Measurements from ENCODE around the gene GLDC. TPM values are rescaled to one million over a fixed set of nuclear protein-coding genes. Genes with fewer than 3 reads are reported as not detected.
A peak's percentile ranks its signal among the peaks of the same experiment; 100 is the strongest.

Gene GLDC
- total RNA-seq, 1 donor from 2014 or later = 10.3 TPM

DNA sequence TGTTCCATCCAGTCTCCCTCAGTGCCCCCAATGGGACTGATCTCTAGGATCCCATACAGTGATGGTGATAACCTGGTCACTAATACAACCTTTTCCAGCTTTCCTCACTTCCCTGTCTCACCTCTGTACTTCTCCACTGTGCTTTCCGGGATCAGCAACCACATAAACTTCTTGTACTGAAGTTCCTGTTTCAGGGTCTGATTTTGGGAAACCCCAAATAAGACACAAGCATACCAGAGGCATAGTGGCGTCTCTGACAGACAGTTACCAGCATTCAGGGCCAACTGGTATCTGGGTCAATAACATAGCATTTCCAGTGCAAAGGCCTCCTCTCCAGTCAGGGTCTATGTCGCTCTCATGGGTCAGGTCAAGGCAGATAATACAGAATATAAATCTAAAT lies 64.3 kb downstream of the GLDC start:
- no peak for DNase-seq (ENCODE audit: low read depth)
- H3K36me3 ChIP-seq (ENCODE audit: control insufficient read depth, insufficient read depth, low read length) = no peaks in the 10 kb centered on the region
- H3K27me3 ChIP-seq (ENCODE audit: control insufficient read depth, insufficient read depth, low read length) = no peaks in the 10 kb centered on the region
- TF ChIP-seq, protein P1, sequence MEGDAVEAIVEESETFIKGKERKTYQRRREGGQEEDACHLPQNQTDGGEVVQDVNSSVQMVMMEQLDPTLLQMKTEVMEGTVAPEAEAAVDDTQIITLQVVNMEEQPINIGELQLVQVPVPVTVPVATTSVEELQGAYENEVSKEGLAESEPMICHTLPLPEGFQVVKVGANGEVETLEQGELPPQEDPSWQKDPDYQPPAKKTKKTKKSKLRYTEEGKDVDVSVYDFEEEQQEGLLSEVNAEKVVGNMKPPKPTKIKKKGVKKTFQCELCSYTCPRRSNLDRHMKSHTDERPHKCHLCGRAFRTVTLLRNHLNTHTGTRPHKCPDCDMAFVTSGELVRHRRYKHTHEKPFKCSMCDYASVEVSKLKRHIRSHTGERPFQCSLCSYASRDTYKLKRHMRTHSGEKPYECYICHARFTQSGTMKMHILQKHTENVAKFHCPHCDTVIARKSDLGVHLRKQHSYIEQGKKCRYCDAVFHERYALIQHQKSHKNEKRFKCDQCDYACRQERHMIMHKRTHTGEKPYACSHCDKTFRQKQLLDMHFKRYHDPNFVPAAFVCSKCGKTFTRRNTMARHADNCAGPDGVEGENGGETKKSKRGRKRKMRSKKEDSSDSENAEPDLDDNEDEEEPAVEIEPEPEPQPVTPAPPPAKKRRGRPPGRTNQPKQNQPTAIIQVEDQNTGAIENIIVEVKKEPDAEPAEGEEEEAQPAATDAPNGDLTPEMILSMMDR (IDR thresholded peaks at IDR 0.05; ENCODE audit: insufficient read depth, low read length, poor library complexity, severe bottlenecking) = no peak
- no peak overlapping the region for H3K4me3 ChIP-seq (ENCODE audit: low read depth, low read length)

DNA sequence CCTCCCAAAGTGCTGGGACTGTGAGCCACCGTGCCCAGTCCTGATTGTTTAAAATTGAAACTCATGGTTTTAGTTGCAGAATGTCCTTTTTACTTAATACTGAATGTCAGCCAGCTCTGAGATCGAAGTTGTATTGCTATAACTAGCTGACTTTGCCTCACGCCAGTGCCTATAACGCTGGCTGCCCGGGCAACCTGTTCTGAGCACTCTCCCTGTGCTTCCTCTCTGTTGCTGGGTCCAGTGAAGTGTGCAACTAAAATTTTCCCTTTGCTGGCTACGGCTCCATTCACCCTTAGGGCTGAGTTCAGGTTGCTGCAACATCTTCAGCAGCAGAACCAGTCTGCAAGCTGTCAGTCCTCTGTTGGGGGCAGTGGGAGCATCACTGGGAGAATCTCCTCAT lies 65.9 kb downstream of the GLDC start:
- H3K27me3 ChIP-seq (ENCODE audit: control insufficient read depth, insufficient read depth, low read length) = no peaks in the 10 kb centered on the region
- TF ChIP-seq, protein P1 (IDR thresholded peaks at IDR 0.05; ENCODE audit: insufficient read depth, low read length, poor library complexity, severe bottlenecking) = no peak
- DNase-seq (ENCODE audit: low read depth) = no peak
- no peaks in the 10 kb centered on the region for H3K36me3 ChIP-seq (ENCODE audit: control insufficient read depth, insufficient read depth, low read length)
- no peak overlapping the region for H3K4me3 ChIP-seq (ENCODE audit: low read depth, low read length)

DNA sequence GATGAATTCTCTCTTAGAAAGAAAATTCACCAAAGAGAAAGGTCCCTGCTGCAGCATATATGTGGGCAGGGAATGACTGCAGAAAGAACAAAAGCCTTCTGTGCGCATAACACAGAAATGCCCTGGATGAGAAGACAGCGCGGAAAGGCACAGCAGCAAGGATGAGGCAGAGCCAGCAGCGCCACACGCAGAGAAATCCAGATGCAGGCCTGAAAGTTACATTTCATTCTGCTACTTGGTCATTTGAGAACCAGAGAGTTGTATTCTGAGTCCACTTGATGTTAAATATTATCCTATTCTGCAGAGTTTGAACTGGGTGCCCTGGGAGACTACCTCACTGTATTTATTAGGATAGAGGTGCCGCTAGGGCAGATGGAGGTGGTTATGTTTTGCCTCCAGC lies 68.5 kb downstream of the GLDC start:
- Histone ChIP-seq H3K4me3 (ENCODE audit: low read depth, low read length) (no peak overlapping the region), H3K36me3 (ENCODE audit: control insufficient read depth, insufficient read depth, low read length) (no peaks in the 10 kb centered on the region), H3K27me3 (ENCODE audit: control insufficient read depth, insufficient read depth, low read length) (no peaks in the 10 kb centered on the region)
- TF ChIP-seq, protein P1 (IDR thresholded peaks at IDR 0.05; ENCODE audit: insufficient read depth, low read length, poor library complexity, severe bottlenecking) = no peak
- DNase-seq (ENCODE audit: low read depth) = no peak

DNA sequence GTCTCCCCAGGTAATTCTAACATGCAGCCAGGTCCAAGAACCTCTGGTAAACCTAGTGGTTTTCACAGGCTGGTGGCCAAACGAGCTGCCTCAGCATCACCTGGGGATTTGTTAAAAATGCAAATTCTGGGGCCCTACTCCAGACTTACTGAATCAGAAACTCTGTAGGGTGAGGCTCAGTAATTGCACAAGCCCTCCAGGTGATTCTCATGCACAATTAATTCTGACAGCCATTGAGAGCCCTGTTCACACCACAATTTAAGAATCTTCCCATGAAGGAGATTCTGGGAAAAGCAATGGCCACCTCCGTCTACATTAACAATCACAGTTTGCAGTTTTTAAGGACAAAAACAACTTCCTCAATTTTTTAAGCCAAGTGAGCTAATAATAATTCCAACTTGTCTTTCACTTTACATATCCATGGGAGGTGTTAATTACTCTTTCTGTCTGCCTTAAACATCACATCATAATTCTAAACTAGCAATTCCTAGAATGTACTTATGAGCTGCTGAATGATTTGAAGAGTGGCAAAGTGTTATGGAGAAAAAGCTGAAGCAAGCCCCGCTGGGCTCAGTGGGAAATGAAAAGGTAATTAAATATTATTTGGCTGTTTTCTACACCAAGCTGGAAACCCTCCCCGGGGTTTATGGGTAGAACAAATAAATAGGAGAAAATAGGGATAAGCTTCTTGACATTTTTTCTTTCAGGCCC lies 70.0 kb downstream of the GLDC start:
- H3K27me3 ChIP-seq (ENCODE audit: control insufficient read depth, insufficient read depth, low read length) = no peaks in the 10 kb centered on the region
- TF ChIP-seq, protein P1 (IDR thresholded peaks at IDR 0.05; ENCODE audit: insufficient read depth, low read length, poor library complexity, severe bottlenecking) = no peak
- DNase-seq (ENCODE audit: low read depth) = no peak
- H3K36me3 ChIP-seq (ENCODE audit: control insufficient read depth, insufficient read depth, low read length) = no peaks in the 10 kb centered on the region
- no peak overlapping the region for H3K4me3 ChIP-seq (ENCODE audit: low read depth, low read length)

DNA sequence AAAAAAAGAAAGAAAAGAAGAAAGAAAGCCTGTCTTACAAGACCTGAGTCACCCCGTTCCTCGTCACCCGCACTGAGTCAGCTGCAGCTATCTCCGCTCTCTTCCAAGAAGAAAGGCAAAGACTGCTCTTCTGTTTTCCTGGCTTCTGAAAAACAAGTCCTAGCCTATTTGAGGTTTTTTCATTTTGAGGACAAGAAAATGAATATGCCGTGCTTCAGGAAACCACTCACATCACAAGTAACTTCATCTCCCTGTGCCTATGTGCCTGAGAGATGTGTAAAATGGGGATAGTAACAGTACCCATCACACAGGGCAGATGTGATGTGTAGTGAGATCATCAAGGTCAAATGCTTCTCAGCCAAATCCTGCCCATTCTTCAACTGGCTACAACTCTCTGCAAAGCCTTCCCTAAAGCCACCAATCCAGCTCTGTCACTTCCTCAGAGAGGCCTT lies 78.4 kb downstream of the GLDC start:
- DNase-seq (ENCODE audit: low read depth) = peak; percentile 90
- H3K27me3 ChIP-seq (ENCODE audit: control insufficient read depth, insufficient read depth, low read length) = no peaks in the 10 kb centered on the region

More for the DNA sequence above, 78.4 kb downstream of the GLDC start:
- no peaks in the 10 kb centered on the region for H3K36me3 ChIP-seq (ENCODE audit: control insufficient read depth, insufficient read depth, low read length)
- no peak overlapping the region for H3K4me3 ChIP-seq (ENCODE audit: low read depth, low read length)
- TF ChIP-seq, protein P1 (IDR thresholded peaks at IDR 0.05; ENCODE audit: insufficient read depth, low read length, poor library complexity, severe bottlenecking) = no peak
